Activated CD4-positive, alpha-beta memory T cell treated with anti-CD3 and anti-CD28 coated beads for 36 hours (primary cell): ENCODE data around the gene CD3G. TPM values are rescaled to one million over a fixed set of nuclear protein-coding genes. Genes with fewer than 3 reads are reported as not detected.
"Not testable (repeated sequence)": the region's sequence is repeated elsewhere in the genome, so short reads cannot be mapped to it uniquely, and the experiment has no call there.

Experiments
- CTCF ChIA-PET: fragments of 350-600 bp; sonication (Branson Sonifier 250); formaldehyde crosslinking; loops from one replicate; lab custom pipeline; 2021; ENCODE audit warnings: antibody characterized with exemption, inconsistent platforms; lab: Charles Lee
- POLR2A ChIA-PET: fragments of 350-600 bp; sonication (Branson Sonifier 250); formaldehyde crosslinking; loops from one replicate; lab custom pipeline; 2021; ENCODE audit warnings: antibody characterized with exemption; lab: Charles Lee
- DNase-seq: peaks from one replicate; pipeline ENCODE4 v3.0.0-alpha.2; 2020
- H3K27ac Mint-ChIP-seq: one replicate; pipeline ENCODE4 v1.8.0; 2021; ENCODE audit warnings: mixed read lengths
- H3K27me3 Mint-ChIP-seq: one replicate; pipeline ENCODE4 v1.8.0; 2021; ENCODE audit warnings: mixed read lengths
- H3K36me3 Mint-ChIP-seq: one replicate; pipeline ENCODE4 v1.8.0; 2021; ENCODE audit warnings: mixed read lengths
- H3K4me1 Mint-ChIP-seq: one replicate; pipeline ENCODE4 v1.8.0; 2021; ENCODE audit warnings: low read depth, mixed read lengths
- H3K4me3 Mint-ChIP-seq: one replicate; pipeline ENCODE4 v1.8.0; 2021; ENCODE audit warnings: mild to moderate bottlenecking, mixed read lengths
- H3K9me3 Mint-ChIP-seq: one replicate; pipeline ENCODE4 v1.8.0; 2021; ENCODE audit warnings: mixed read lengths
- intact Hi-C: fragments of 100-400 bp; cut with micrococcal nuclease; formaldehyde crosslinking; loops from one replicate; pipeline ENCODE4 v1.15.1; 2023
- total RNA-seq, 2 experiments: library from RNA; stranded (reverse); gene quantifications; one replicate each; pipeline ENCODE4 v1.2.3, GENCODE V29; 2021

The CD3G gene
- total RNA-seq, 2 experiments from 2014 or later, result 137 to 138 TPM

DNA sequence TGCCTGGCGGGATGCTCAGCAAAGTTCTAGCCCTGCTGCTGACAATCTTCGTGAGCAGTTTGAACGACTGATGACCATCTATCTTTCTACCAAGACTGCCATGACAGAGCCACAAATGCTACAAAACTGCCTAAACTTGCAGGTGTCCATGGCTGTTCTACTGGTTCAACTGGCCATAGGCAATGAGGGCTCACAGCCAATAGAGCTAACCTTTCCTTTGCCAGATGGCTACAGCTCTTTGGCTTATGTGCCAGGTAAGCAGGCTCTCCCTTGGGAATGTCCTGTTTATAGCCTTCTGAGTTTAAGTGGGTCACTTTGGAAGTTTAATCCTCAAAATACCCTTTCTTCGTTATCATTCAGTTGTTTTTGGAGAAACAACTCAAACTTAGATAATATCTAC, 35.4 kb downstream of the CD3G start:
- H3K9me3 Mint-ChIP-seq, result no peaks in the 10 kb centered on the region
- intact Hi-C loops, result no loop called here
- DNase-seq, result no peak
- POLR2A ChIA-PET, result no interaction called here
- H3K27me3 Mint-ChIP-seq, result no peaks in the 10 kb centered on the region
- H3K4me1 Mint-ChIP-seq, result peaks cover 6% of the 10 kb centered on the region
- H3K36me3 Mint-ChIP-seq, result peaks cover 50% of the 10 kb centered on the region
- H3K27ac Mint-ChIP-seq, result no peak overlapping the region
- H3K4me3 Mint-ChIP-seq, result no peak overlapping the region
- CTCF ChIA-PET, result interaction anchor here (2.4 kb wide), 1 partner anchor 110 kb away, joined by 15 read pairs; no protein-coding TSS in a partner anchor

DNA sequence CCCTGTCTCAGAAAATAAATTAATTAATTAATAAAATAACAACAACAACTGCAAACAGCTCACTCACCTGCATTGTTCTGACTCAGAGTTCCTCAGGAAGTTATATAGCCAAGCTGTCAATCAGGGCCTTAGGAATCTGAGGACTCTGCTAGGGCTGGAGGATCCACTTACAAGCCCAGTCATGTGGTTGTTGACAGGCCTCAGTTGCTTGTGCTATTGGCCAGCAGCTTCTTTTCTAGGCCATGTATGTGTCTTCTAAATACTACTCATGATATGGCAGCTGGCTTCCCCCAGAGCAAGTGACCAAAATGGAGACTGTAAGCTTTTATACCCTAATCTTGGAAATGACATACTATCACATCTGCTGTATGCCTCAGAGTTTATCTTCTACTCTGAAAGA, 36.4 kb downstream of the CD3G start:
- Mint-ChIP-seq H3K27me3 (no peaks in the 10 kb centered on the region), H3K4me1 (peaks cover 6% of the 10 kb centered on the region), H3K4me3 (no peak overlapping the region), H3K36me3 (peaks cover 53% of the 10 kb centered on the region), H3K9me3 (no peaks in the 10 kb centered on the region), H3K27ac (no peak overlapping the region)
- intact Hi-C loops, result no loop called here
- no peak for DNase-seq
- ChIA-PET CTCF (interaction anchor here (2.4 kb wide), 1 partner anchor 109 kb away, joined by 15 read pairs; no protein-coding TSS in a partner anchor), POLR2A (no interaction called here)

DNA sequence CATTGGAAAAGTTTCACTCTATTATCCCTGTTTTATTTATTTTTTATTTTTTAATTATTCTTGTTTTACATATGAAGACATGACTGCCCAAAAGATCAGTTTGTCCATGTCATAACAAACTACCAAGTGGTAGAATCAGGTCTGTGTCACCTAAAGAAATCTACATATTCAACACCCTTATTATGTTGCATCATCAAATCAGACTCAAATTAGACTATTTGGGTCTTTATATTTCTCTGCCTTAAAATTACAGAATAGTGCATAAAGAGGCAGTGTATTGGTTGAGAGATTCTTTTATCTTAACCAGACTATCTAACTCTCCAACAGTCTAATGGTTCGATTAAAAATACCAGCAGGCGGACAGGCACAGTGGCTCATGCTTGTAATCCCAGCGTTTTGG, 38.8 kb downstream of the CD3G start:
- H3K4me1 Mint-ChIP-seq, result no peaks in the 10 kb centered on the region
- intact Hi-C loops, result no loop called here
- H3K27me3 Mint-ChIP-seq, result no peaks in the 10 kb centered on the region
- CTCF ChIA-PET, result no interaction called here
- no peak overlapping the region for H3K4me3 Mint-ChIP-seq
- no peak overlapping the region for H3K27ac Mint-ChIP-seq
- DNase-seq, result no peak
- H3K36me3 Mint-ChIP-seq, result peaks cover 58% of the 10 kb centered on the region
- POLR2A ChIA-PET, result no interaction called here
- H3K9me3 Mint-ChIP-seq, result no peaks in the 10 kb centered on the region

DNA sequence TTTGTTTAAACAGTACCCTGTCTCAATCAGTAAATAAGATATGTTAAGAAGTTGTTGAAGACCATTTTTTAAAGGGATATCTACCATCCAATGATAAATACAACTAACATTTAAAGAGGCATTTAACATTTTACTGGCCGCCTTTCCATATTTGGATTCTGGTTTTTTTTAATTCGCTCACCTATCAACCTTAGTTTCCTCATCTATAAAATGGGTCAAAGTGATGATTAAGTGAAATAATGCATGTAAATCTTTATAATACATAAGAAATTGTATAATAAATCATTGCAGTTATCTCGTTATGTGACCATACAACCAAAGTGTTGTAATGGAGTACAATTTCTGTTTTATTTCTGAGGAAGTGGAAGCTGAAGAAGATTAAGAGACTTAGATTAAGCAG, 39.5 kb downstream of the CD3G start:
- no peak for DNase-seq
- no peaks in the 10 kb centered on the region for H3K4me1 Mint-ChIP-seq
- H3K4me3 Mint-ChIP-seq, result no peak overlapping the region
- POLR2A ChIA-PET, result no interaction called here
- intact Hi-C loops, result no loop called here
- CTCF ChIA-PET, result no interaction called here
- H3K27ac Mint-ChIP-seq, result no peak overlapping the region
- no peaks in the 10 kb centered on the region for H3K27me3 Mint-ChIP-seq
- H3K36me3 Mint-ChIP-seq, result peaks cover 55% of the 10 kb centered on the region
- no peaks in the 10 kb centered on the region for H3K9me3 Mint-ChIP-seq

DNA sequence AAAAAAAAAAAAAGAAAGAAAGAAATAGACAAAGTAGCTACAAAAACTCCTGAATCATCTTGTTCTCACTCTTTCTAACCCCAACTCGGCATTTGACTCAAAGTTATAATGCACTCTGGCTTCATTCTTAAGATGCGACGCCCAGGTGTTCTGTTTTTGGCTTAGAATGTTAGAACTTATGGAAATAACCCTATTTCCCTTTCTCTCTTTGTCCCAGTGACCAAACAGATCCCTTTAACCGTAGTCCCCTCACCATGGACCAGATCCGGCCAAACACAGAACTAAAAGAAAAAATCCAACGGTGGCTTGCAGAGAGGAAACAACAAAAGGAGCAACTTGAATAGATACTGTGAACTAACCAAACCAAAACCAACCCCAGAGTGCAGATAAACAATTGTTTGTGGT, 52.0 kb downstream of the CD3G start:
- Mint-ChIP-seq H3K4me1 (peaks cover 49% of the 10 kb centered on the region), H3K27me3 (no peaks in the 10 kb centered on the region), H3K4me3 (peak overlapping the region; percentile 17), H3K36me3 (peaks cover 21% of the 10 kb centered on the region), H3K9me3 (no peaks in the 10 kb centered on the region), H3K27ac (peak overlapping the region; percentile 91)
- intact Hi-C loops, result loop anchor here (5.0 kb wide), 1 partner anchor 54 kb away; the partner anchor contains the start of genes CD3D and CD3G
- ChIA-PET POLR2A (interaction anchor here (0.8 kb wide), 1 partner anchor 40 kb away, joined by 3 read pairs; the partner anchor contains the start of gene KMT2A), CTCF (interaction anchor here (1.2 to 3.8 kb wide), 3 partner anchors 14 to 100 kb away, joined by 3 to 24 read pairs (median 8); no protein-coding TSS in a partner anchor)
- peak; percentile 20 for DNase-seq

DNA sequence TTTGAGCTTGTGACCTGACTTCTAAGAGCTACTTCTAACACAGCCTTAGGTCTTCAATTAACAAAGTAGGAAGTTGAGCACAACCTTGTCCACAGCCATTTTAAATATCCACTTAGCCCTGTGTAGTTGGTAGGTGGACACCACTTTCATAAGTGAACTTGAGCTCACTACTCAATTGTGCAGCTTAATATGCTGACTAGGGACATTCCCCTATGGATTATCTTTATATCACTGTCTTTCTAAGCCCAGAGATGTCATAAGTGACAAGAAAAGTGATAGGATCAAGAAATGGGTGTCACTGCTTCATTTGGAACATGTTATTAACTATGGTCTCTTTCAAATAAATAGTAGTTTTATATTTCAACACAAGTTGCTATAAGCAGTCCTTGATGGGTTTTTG, 53.3 kb downstream of the CD3G start:
- H3K4me3 Mint-ChIP-seq, result no peak overlapping the region
- no peak for DNase-seq
- intact Hi-C loops, result loop anchor here (5.0 kb wide), 1 partner anchor 55 kb away; the partner anchor contains the start of genes CD3D and CD3G
- no peaks in the 10 kb centered on the region for H3K27me3 Mint-ChIP-seq
- ChIA-PET POLR2A (interaction anchor here (1.2 kb wide), 1 partner anchor 89 kb away, joined by 3 read pairs; no protein-coding TSS in a partner anchor), CTCF (interaction anchor here (0.5 to 3.8 kb wide), 8 partner anchors 33 to 172 kb away, joined by 3 to 24 read pairs (median 4); no protein-coding TSS in a partner anchor)
- H3K36me3 Mint-ChIP-seq, result peaks cover 27% of the 10 kb centered on the region
- peaks cover 53% of the 10 kb centered on the region for H3K4me1 Mint-ChIP-seq
- H3K27ac Mint-ChIP-seq, result peak overlapping the region; percentile 98
- H3K9me3 Mint-ChIP-seq, result no peaks in the 10 kb centered on the region

DNA sequence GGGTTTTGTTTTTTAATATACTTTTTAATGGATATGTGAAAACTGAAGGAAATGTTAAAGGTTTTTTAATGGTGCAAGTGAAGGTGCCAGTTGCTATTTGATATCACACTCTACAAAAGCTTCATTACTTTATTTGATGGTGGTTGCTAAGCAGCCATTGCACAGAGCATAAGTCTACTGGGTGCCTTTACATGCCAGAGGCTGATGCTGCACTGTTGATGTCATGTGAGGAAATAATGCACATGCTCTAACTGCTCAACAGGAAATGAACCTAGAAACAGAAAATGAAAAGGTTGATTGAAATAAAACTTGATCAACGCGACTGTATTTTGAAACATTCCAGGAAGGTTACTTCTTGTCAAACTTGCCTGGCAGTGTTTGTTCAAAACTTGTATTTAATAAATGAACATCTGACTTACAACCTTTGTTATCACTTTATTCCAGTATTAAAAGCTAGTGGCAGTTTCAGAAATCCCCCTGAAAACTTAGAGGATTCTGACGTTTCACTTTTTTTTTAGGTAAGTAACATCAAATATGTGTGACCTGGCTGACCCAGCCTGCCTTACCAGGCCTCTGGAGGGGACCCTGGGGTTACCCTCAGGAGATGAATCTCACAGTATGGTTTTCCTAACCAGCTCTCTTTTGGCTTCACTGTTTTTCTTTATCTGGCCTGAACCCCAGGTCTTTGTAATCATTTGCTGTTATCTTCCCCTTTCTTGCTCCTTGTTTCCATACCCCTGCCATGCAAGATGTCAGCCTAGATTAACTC, 54.8 kb downstream of the CD3G start:
- peaks cover 61% of the 10 kb centered on the region for H3K4me1 Mint-ChIP-seq
- peaks cover 24% of the 10 kb centered on the region for H3K36me3 Mint-ChIP-seq
- peak; percentile 64 for DNase-seq
- H3K27ac Mint-ChIP-seq, result peak overlapping the region; percentile 98
- no peaks in the 10 kb centered on the region for H3K9me3 Mint-ChIP-seq
- intact Hi-C loops, result loop anchor here (1.0 to 5.0 kb wide), 3 partner anchors 34 to 57 kb away; partner anchors contain the start of genes CD3D and CD3G
- no peaks in the 10 kb centered on the region for H3K27me3 Mint-ChIP-seq
- ChIA-PET POLR2A (interaction anchor here (1.1 to 2.7 kb wide), 3 partner anchors 36 to 54 kb away, joined by 3 to 14 read pairs (median 7); partner anchors contain the start of gene KMT2A), CTCF (interaction anchor here (0.6 to 3.8 kb wide), 10 partner anchors 31 to 200 kb away, joined by 3 to 24 read pairs (median 4); no protein-coding TSS in a partner anchor)
- H3K4me3 Mint-ChIP-seq, result peak overlapping the region; percentile 97

DNA sequence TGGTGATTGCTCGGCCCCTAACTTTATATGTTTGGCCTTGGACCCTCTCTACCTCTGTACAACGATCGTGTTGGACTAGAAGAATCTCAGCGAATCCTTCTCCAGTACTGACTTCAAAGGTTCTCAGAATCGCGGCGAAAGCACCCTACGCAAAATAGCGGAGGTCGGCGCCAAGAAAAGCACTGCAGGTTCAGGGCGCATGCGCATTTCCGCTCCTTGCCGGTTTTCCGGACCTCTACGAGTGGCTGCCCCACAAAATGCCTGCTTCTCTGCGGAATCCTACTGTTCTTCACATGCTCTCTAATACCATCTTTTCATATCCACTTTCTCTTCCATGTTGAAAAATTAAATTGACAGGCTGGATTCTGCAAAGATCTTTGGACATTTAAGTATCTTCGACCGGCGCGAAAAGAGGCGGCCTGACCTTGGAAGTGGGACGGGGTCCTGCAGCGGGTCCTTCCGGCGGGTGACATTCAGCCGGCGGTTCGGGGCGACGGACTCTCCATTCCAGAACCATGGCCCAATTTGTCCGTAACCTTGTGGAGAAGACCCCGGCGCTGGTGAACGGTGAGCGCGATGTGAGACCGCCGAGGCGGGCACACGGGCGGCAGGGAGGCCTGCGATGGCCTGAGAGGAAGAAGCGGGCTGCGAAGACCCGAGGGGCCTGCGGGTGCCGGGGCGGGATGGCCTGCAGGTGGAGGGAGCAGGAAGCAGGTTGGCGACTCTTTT, 57.2 kb downstream of the CD3G start, which contains the start of gene ATP5MG:
Gene ATP5MG (plus strand): TSS at position 456 of the 729 bp plus-strand sequence. CDS start 60 bp downstream, at position 516.
- H3K27me3 Mint-ChIP-seq, result no peaks in the 10 kb centered on the region
- peaks cover 66% of the 10 kb centered on the region for H3K4me1 Mint-ChIP-seq
- CTCF ChIA-PET, result interaction anchor here (0.6 to 1.8 kb wide), 7 partner anchors 47 to 129 kb away, joined by 3 to 17 read pairs (median 3); no protein-coding TSS in a partner anchor
- peak; percentile 95 for DNase-seq
- no peaks in the 10 kb centered on the region for H3K9me3 Mint-ChIP-seq
- H3K36me3 Mint-ChIP-seq, result peaks cover 16% of the 10 kb centered on the region
- POLR2A ChIA-PET, result interaction anchor here (0.8 to 2.1 kb wide), 8 partner anchors 34 to 199 kb away, joined by 3 to 19 read pairs (median 4); partner anchors contain the start of gene KMT2A
- intact Hi-C loops, result loop anchor here (1.0 to 2.0 kb wide), 6 partner anchors 33 to 171 kb away; partner anchors contain the start of genes ARCN1 and UBE4A
- peak within 1 kb of the TSS; percentile 97 for H3K4me3 Mint-ChIP-seq
- H3K27ac Mint-ChIP-seq, result peak within 1 kb of the TSS; percentile 98

DNA sequence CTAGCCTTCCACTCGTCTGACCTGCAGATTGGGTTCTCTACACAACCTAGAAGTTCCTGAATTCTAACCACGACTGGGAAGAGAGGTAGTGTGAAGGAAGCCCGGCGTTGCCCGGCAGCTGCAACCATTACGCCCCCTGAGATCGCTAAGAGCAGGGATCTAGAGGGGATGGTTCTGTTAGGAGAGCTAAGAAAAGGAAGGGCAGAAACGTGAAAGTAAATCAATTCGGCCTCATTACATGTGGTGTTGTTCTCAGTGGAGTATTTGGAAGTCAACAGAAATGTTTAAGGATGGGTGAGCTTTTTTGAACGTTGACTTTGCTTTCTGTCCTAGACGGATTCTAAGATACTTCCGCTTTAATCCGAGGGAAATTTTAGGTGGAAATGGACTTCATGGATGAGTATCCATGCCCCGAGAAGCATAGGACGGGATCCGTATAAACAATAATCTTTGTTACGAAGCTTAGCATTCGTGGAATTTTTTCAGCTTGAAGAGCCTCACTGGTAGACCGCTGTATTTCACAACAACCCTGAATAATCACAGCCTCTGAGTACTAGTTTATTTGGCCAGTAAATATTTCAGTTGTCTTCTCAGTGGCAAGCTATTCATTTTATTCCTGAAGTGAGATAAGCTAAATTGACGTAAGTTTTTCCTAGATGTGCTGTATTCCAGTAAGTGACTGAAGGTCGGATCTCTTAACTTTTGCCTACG, 57.9 kb downstream of the CD3G start:
- POLR2A ChIA-PET, result interaction anchor here (0.8 to 2.1 kb wide), 9 partner anchors 33 to 200 kb away, joined by 3 to 19 read pairs (median 4); partner anchors contain the start of gene KMT2A
- DNase-seq, result no peak
- Mint-ChIP-seq H3K27me3 (no peaks in the 10 kb centered on the region), H3K4me1 (peaks cover 68% of the 10 kb centered on the region), H3K27ac (peak overlapping the region; percentile 98), H3K9me3 (no peaks in the 10 kb centered on the region), H3K4me3 (peak overlapping the region; percentile 97), H3K36me3 (peaks cover 21% of the 10 kb centered on the region)
- intact Hi-C loops, result loop anchor here (1.0 to 2.0 kb wide), 6 partner anchors 33 to 171 kb away; partner anchors contain the start of genes ARCN1 and UBE4A
- CTCF ChIA-PET, result interaction anchor here (0.7 to 1.8 kb wide), 8 partner anchors 10 to 128 kb away, joined by 3 to 17 read pairs (median 3); no protein-coding TSS in a partner anchor

DNA sequence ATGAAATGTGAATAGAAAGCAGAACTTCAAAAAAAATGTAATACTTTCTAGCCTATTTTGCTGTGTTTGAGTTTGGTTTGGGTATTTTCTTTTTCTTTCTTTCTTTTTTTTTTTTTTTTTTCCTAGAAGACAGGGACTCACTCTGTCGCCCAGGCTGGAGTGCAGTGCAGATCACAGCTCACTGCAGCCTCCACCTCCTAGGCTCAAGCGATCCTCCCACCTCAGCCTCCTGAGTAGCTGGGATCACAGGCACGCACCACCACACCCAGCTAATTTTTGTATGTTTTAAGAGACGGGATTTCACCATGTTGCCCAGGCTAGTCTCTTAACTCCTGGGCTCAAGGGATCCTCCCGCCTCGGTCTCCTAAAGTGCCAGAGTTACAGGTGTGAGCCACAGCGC, 58.5 kb downstream of the CD3G start:
- CTCF ChIA-PET, result interaction anchor here (0.7 to 1.8 kb wide), 6 partner anchors 11 to 128 kb away, joined by 3 to 17 read pairs (median 3); no protein-coding TSS in a partner anchor
- H3K27me3 Mint-ChIP-seq, H3K9me3 Mint-ChIP-seq, intact Hi-C loops: not testable (repeated sequence)
- Mint-ChIP-seq H3K4me3 (peak overlapping the region; percentile 97), H3K27ac (peak overlapping the region; percentile 98), H3K4me1 (peaks cover 65% of the 10 kb centered on the region), H3K36me3 (peaks cover 26% of the 10 kb centered on the region)
- peak; percentile 15 for DNase-seq
- POLR2A ChIA-PET, result interaction anchor here (0.8 to 2.1 kb wide), 8 partner anchors 33 to 200 kb away, joined by 3 to 19 read pairs (median 4); partner anchors contain the start of gene KMT2A
